ENCODE measurements around the gene PPM1F. TPM values are rescaled to one million over a fixed set of nuclear protein-coding genes. Genes with fewer than 3 reads are reported as not detected.

PPM1F gene, protein sequence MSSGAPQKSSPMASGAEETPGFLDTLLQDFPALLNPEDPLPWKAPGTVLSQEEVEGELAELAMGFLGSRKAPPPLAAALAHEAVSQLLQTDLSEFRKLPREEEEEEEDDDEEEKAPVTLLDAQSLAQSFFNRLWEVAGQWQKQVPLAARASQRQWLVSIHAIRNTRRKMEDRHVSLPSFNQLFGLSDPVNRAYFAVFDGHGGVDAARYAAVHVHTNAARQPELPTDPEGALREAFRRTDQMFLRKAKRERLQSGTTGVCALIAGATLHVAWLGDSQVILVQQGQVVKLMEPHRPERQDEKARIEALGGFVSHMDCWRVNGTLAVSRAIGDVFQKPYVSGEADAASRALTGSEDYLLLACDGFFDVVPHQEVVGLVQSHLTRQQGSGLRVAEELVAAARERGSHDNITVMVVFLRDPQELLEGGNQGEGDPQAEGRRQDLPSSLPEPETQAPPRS
- total RNA-seq, result 10 to 100 TPM; 15.3 to 15.7 TPM

DNA sequence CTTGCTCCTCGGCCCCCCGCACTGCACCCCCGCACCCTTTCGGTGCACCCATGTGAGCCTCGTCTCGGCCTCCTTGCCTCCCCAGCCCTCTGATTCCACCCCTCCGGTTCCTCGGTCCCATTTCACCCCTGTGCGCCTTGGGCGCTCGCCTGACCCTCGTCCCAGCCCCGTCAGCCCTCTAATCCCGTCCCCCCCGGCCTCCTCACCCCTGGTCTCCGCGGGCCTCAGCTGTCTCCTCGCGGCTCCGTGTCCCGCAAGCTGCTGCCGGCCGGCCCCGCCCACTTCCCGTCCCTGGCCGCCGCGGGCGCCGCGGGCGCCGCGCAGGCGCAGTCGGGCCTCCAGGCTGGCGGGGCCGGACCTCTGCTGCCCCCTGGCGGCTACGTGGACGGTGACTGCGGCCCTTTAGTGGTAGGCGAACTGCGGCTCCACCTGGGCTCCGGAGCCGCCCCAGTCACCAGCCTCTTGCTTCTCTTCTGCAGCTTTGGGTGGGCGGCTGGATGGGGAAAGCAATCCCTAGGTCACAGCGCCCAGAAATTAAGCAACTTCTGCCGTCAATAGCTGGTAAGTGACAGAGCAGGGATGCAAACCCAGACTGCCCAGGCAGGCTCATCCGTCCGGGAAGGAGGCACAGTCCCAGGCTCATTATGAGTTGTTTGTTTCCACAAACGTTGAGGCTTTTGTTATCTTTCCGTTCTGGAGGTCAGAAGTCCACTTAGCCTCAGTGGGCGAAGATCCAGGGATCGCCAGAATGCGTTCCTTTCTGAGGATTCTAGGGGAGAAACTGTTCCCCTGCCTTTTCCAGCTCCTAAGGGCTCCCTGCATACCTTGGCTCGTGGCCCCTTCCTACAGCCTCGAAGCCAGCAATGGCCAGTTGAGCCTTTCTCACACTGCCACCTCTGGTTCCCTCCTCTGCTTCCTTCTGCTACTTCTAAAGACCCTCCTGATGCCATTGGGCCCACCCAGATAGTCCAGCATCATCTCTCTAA lies at the start of gene PPM1F:
Gene PPM1F (minus strand): TSS at position 263 of the 986 bp plus-strand sequence. CDS start 6,800 bp downstream, outside the sequence.
- ChIA-PET POLR2A (interaction anchor here (0.7 to 1.9 kb wide), 3 partner anchors 13 to 16 kb away, joined by 3 to 6 read pairs (median 3); no protein-coding TSS in a partner anchor), CTCF (interaction anchor here (0.7 to 7.9 kb wide), 30 partner anchors 8 to 395 kb away, joined by 3 to 138 read pairs (median 4); partner anchors contain the start of genes TOP3B and YPEL1)
- Mint-ChIP-seq H3K27me3 (ENCODE audit: low read depth) (no peaks in the 10 kb centered on the region), H3K27ac (peak within 1 kb of the TSS; percentile 83), H3K4me1 (ENCODE audit: low read depth) (peaks cover 13% of the 10 kb centered on the region), H3K4me3 (peak within 1 kb of the TSS; percentile 85), H3K36me3 (ENCODE audit: low read depth) (peaks cover 3% of the 10 kb centered on the region), H3K9me3 (ENCODE audit: insufficient read depth) (no peaks in the 10 kb centered on the region)
- ATAC-seq, result peak; percentile 90
- DNase-seq, result peak; percentile 91

DNA sequence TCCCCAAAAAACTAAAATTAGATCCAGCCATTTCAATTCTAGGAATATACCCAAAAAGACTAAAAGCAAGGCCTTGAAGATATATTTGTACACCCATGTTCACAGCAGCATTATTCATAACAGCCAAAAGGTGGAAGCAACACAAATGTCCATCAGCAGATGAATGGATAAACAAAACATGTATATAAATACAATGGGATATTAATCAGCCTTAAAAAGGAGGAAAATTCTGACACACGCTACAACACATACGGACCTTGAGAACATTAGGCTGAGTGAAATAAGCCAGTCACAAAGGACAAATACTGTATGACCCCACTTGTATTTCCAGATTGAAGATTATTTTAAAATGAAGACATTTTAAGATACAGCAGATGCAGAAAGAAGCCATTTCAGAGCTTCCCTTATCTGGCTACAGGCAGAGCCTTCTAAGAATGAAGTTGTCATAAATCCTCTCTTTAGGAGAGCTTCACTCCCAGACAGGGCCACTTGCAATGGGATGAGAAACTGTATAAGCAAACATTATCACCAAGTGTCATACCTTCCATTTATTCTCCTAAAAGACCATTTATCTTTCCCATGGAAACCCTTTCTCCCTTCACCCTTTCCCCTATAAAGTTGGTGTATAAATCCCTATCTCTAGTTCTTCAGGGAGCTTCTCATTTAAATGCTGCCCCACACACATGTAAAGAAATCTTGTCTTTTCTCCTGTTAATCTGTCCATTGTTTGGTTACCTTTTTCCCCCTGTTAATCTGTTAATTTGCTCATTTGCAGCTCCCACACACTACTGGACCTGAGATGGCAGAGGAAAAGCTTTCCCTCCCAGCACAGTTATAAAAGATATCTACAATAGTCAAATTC lies 49.2 kb upstream of the PPM1F start:
- POLR2A ChIA-PET, result no interaction called here
- DNase-seq, result no peak
- Mint-ChIP-seq H3K27ac (no peak overlapping the region), H3K9me3 (ENCODE audit: insufficient read depth) (no peaks in the 10 kb centered on the region), H3K4me1 (ENCODE audit: low read depth) (no peaks in the 10 kb centered on the region), H3K36me3 (ENCODE audit: low read depth) (no peaks in the 10 kb centered on the region), H3K27me3 (ENCODE audit: low read depth) (peaks cover 18% of the 10 kb centered on the region), H3K4me3 (no peak overlapping the region)
- CTCF ChIA-PET, result interaction anchor here (0.8 kb wide), 1 partner anchor 97 kb away, joined by 3 read pairs; no protein-coding TSS in a partner anchor
- no peak for ATAC-seq

DNA sequence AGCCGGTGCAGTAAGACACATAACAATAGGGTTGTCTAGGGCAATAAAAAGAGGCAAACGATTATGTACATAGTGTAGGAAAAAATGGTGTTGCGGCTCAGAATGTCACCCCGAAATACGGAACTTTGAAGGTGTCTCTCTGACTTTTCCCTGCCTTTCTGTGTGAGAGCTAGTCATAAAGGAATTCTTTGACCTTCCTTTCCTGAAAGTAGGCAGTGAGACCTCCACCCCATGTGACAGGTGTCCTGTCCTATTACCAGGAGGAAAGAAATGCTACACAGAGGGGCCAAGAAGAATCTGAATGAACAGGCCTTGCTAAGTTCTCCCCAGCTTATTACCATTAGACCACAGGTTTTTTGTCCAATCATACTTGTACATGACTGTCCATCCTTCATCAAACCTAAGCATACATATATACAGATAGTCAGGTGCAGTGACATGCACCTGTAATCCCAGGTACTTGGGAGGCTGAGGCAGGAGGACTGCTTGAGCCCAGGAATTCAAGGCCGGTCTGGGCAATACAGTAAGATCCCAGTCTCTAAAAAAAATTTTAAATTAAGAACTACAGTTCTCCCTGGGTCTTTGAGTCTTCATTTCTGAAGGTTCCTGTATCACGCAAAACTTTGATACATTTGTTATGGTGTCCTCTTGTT lies 46.1 kb upstream of the PPM1F start:
- Mint-ChIP-seq H3K4me1 (ENCODE audit: low read depth) (no peaks in the 10 kb centered on the region), H3K27me3 (ENCODE audit: low read depth) (peaks cover 22% of the 10 kb centered on the region), H3K4me3 (no peak overlapping the region), H3K36me3 (ENCODE audit: low read depth) (no peaks in the 10 kb centered on the region), H3K9me3 (ENCODE audit: insufficient read depth) (no peaks in the 10 kb centered on the region), H3K27ac (no peak overlapping the region)
- POLR2A ChIA-PET, result interaction anchor here (0.6 kb wide), 1 partner anchor 9 kb away, joined by 4 read pairs; no protein-coding TSS in a partner anchor
- ATAC-seq (no peak), DNase-seq (no peak)
- CTCF ChIA-PET, result interaction anchor here (1.5 kb wide), 1 partner anchor 46 kb away, joined by 3 read pairs; the partner anchor contains the start of gene PPM1F

DNA sequence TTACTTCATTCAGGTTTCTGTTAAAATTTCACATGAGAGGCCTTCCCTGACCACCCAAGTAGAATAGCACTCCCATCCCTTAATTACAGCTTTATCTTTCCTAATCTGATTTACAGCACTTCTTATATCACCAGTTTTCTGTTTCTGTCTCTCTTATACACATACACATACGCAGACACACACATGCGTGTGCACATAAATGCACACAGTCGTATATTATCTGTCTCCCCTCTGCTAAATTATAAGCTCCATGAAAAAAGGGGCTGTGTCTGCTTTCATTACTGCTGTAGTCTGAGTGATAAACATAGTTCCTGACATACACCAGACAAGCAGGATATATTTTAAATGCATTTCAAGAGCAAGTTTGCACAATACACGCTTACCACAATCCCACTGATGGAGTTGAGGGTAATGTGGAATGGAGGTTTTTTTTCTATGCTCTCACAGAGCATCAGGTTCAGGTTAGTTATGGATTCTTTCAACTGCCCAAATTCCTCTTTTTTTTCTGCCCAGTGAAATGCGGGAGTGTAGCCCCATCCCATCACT lies 43.6 kb upstream of the PPM1F start:
- H3K9me3 Mint-ChIP-seq (ENCODE audit: insufficient read depth), result no peaks in the 10 kb centered on the region
- H3K4me1 Mint-ChIP-seq (ENCODE audit: low read depth), result no peaks in the 10 kb centered on the region
- CTCF ChIA-PET, result no interaction called here
- ATAC-seq, result no peak
- no peak for DNase-seq
- no peak overlapping the region for H3K27ac Mint-ChIP-seq
- H3K4me3 Mint-ChIP-seq, result no peak overlapping the region
- no peaks in the 10 kb centered on the region for H3K36me3 Mint-ChIP-seq (ENCODE audit: low read depth)
- peaks cover 15% of the 10 kb centered on the region for H3K27me3 Mint-ChIP-seq (ENCODE audit: low read depth)
- POLR2A ChIA-PET, result no interaction called here

DNA sequence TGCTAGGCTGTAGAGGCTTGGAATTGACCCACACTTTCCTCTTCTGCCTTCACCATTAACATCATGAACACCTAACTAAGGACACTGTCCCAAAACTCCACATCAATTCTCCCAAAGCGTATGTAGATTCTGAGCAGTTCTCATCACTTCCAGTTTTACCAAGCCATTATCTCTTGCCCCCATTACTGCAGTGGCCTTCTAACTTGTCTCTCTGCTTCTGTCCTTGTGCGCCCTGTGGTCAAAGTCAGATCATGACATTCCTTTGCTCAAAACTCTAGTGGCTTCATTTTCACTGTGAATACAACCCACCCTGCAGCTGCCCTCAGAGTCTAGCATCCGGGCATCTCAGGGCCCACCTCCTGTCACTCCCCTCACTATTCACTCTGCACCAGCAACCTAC lies 43.0 kb upstream of the PPM1F start:
- H3K36me3 Mint-ChIP-seq (ENCODE audit: low read depth), result no peaks in the 10 kb centered on the region
- H3K4me3 Mint-ChIP-seq, result no peak overlapping the region
- CTCF ChIA-PET, result no interaction called here
- ATAC-seq (no peak), DNase-seq (no peak)
- peaks cover 13% of the 10 kb centered on the region for H3K27me3 Mint-ChIP-seq (ENCODE audit: low read depth)
- no peaks in the 10 kb centered on the region for H3K9me3 Mint-ChIP-seq (ENCODE audit: insufficient read depth)
- H3K27ac Mint-ChIP-seq, result no peak overlapping the region
- no peaks in the 10 kb centered on the region for H3K4me1 Mint-ChIP-seq (ENCODE audit: low read depth)
- POLR2A ChIA-PET, result no interaction called here

DNA sequence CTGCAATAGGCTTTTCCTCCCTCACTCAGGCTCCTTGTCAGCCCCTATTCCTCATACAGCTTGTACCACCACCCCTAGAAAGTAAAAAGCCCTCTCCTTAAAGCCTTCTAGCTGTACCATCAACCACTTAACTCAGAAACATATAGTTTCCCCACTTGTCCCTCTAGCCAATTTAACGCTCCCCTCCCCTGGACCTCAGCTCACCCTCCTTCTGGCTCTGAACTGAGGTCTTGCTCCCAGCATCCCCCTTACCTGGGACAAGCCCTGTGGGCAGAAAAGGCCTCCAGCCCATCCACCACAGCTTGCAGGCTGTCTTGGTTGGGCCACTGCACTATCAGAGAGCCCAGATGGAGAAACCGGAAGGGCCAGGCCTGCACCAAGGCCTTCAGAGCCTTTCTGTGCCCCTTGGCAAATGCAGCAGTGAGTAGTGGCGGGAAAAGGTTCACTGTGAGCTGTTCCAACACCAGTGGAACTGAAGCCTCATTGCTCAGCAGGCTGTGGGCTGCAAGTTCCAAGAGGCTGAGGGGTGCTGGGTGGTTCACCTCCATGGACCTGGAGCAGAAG lies 42.3 kb upstream of the PPM1F start:
- Mint-ChIP-seq H3K4me1 (ENCODE audit: low read depth) (no peaks in the 10 kb centered on the region), H3K9me3 (ENCODE audit: insufficient read depth) (no peaks in the 10 kb centered on the region), H3K36me3 (ENCODE audit: low read depth) (no peaks in the 10 kb centered on the region), H3K27ac (no peak overlapping the region), H3K4me3 (no peak overlapping the region), H3K27me3 (ENCODE audit: low read depth) (peaks cover 13% of the 10 kb centered on the region)
- no peak for ATAC-seq
- DNase-seq, result no peak
- ChIA-PET CTCF (no interaction called here), POLR2A (no interaction called here)

DNA sequence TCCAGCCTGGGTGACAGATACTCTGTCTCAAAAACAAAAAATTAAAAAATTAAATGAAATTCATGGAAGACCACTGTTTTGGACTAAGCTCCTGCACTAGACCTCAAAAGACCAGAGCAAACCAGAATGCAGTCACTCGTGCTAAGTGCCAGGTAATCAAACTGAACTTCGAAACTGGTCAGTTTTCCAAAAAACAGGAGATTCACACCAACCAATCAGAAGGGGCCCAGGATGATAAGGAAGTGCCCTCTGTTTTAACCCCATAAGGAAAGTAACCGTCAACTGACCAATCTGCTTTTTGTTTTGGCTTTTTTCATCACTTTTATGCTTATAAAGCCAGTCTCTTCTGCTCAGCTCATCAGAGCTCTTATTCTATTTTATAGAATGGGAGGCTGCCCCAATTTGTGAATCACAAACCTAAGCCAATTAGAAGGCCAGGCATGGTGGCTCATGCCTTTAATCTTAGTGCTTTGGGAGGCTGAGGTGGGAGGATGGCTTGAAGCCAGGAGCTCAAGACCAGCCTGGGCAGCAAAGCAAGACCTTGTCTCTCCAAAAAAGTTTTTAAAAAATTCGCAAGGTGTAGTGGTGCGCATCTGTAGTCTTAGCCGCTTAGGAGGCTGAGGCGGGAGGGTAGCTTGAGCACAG lies 40.1 kb upstream of the PPM1F start:
- H3K27ac Mint-ChIP-seq, result no peak overlapping the region
- H3K4me1 Mint-ChIP-seq (ENCODE audit: low read depth), result no peaks in the 10 kb centered on the region
- H3K4me3 Mint-ChIP-seq, result no peak overlapping the region
- ATAC-seq (no peak), DNase-seq (no peak)
- ChIA-PET POLR2A (no interaction called here), CTCF (interaction anchor here (1.2 kb wide), 1 partner anchor 68 kb away, joined by 3 read pairs; no protein-coding TSS in a partner anchor)
- H3K27me3 Mint-ChIP-seq (ENCODE audit: low read depth), result peaks cover 4% of the 10 kb centered on the region
- no peaks in the 10 kb centered on the region for H3K36me3 Mint-ChIP-seq (ENCODE audit: low read depth)
- no peaks in the 10 kb centered on the region for H3K9me3 Mint-ChIP-seq (ENCODE audit: insufficient read depth)

DNA sequence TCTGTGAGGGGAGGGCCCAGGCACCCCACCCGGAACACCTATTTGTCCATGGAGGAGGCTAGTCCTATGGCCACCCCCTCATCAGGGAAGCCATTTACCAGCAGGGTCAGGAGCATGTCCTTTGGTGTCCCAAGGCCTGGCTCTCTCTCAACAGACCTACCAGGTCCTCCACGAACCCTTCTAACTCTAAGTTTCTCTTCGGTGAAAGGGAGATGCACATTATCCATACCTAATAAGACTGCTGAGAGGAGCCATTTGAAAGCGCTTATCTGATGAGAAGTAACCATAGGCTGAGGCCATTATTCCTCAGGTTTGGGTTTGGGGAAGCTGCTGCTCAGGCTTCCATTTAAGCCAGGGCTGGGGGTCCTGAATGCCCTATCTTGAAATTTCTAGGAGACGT lies 39.1 kb upstream of the PPM1F start:
- ChIA-PET CTCF (no interaction called here), POLR2A (interaction anchor here (1.4 kb wide), 1 partner anchor 10 kb away, joined by 4 read pairs; no protein-coding TSS in a partner anchor)
- H3K9me3 Mint-ChIP-seq (ENCODE audit: insufficient read depth), result no peaks in the 10 kb centered on the region
- ATAC-seq, result no peak
- H3K27me3 Mint-ChIP-seq (ENCODE audit: low read depth), result peaks cover 4% of the 10 kb centered on the region
- H3K27ac Mint-ChIP-seq, result no peak overlapping the region
- DNase-seq, result no peak
- H3K36me3 Mint-ChIP-seq (ENCODE audit: low read depth), result no peaks in the 10 kb centered on the region
- H3K4me1 Mint-ChIP-seq (ENCODE audit: low read depth), result no peaks in the 10 kb centered on the region
- H3K4me3 Mint-ChIP-seq, result no peak overlapping the region

DNA sequence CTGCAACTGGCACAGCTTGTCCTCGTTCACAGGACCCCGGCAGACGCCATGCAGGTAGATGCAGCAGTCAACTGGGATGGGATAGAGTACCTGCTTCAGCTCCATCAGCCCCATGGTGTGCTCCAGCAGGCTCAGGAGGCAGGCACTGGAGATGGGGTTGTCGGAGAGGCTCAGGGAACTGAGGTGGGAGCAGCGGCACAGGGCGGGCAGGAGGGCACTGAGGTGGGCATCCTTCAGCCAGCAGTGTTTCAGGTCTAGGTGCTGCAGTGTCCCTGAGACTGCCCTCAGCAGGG lies 38.6 kb upstream of the PPM1F start:
- no peak overlapping the region for H3K27ac Mint-ChIP-seq
- no peaks in the 10 kb centered on the region for H3K4me1 Mint-ChIP-seq (ENCODE audit: low read depth)
- DNase-seq (no peak), ATAC-seq (no peak)
- no peaks in the 10 kb centered on the region for H3K9me3 Mint-ChIP-seq (ENCODE audit: insufficient read depth)
- ChIA-PET CTCF (no interaction called here), POLR2A (interaction anchor here (1.4 kb wide), 1 partner anchor 9 kb away, joined by 4 read pairs; no protein-coding TSS in a partner anchor)
- H3K27me3 Mint-ChIP-seq (ENCODE audit: low read depth), result peaks cover 4% of the 10 kb centered on the region
- no peak overlapping the region for H3K4me3 Mint-ChIP-seq
- H3K36me3 Mint-ChIP-seq (ENCODE audit: low read depth), result no peaks in the 10 kb centered on the region
